C4-2B (cell line): Measurements from ENCODE around the gene CYP4X1.

Experiments
- ZFX ChIP-seq: fragments of 450-650 bp; IDR thresholded peaks from 2 replicates; pipeline ENCODE4 v1.6.1; 2017
- TF ChIP-seq, protein P1 (sequence below): fragments of 450-650 bp; conservative IDR thresholded peaks from 2 replicates; pipeline ENCODE4 v1.5.1; 2017; ENCODE audit warnings: mild to moderate bottlenecking

DNA sequence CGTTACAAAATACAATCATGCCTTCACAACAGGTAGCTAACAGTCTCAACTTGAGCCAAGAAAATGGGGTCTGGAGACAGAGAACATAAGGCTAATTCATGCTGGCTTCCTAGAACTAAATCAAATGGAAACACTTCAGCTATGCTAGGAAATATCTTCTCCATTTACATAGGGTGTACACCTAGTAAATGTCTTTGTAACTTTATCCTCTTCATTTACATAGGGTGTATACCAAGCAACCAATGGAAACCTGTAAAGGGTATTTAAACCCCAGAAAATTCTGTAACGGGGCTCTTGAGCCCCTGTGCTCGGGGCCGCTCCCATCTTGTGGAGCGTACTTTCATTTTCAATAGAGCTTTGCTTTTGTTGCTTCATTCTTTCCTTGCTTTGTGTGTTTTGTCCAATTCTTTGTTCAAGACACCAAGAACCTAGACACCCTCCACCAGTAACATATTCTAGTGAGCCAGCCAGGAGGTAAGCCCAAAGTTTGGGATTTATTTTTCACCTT, 19.5 kb upstream of the CYP4X1 start:
- TF ChIP-seq, protein P1, sequence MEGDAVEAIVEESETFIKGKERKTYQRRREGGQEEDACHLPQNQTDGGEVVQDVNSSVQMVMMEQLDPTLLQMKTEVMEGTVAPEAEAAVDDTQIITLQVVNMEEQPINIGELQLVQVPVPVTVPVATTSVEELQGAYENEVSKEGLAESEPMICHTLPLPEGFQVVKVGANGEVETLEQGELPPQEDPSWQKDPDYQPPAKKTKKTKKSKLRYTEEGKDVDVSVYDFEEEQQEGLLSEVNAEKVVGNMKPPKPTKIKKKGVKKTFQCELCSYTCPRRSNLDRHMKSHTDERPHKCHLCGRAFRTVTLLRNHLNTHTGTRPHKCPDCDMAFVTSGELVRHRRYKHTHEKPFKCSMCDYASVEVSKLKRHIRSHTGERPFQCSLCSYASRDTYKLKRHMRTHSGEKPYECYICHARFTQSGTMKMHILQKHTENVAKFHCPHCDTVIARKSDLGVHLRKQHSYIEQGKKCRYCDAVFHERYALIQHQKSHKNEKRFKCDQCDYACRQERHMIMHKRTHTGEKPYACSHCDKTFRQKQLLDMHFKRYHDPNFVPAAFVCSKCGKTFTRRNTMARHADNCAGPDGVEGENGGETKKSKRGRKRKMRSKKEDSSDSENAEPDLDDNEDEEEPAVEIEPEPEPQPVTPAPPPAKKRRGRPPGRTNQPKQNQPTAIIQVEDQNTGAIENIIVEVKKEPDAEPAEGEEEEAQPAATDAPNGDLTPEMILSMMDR = no peak
- no peak for TF ChIP-seq ZFX
